SHP77 (cell line): ENCODE measurements around the gene ING1.
"Not testable (repeated sequence)": the region's sequence is repeated elsewhere in the genome, so short reads cannot be mapped to it uniquely, and the experiment has no call there.

ENCODE experiments used
- DNase-seq, 2 experiments: peaks; one replicate each; lab custom pipeline; 2025; lab: John Stamatoyannopoulos, UW

Gene ING1

GRCh38 chr13:110695774-110696173, 17.7 kb upstream of the ING1 start:
- not testable (repeated sequence) for DNase-seq

- DNase-seq: no peak
Observed at GRCh38 chr13:110696776-110697175, 16.7 kb upstream of the ING1 start.

GRCh38 chr13:110697842-110698241, 15.7 kb upstream of the ING1 start:
- no peak for DNase-seq

- DNase-seq: no peak
Observed at GRCh38 chr13:110698689-110699088, 14.8 kb upstream of the ING1 start.

GRCh38 chr13:110699148-110700145, 14.1 kb upstream of the ING1 start:
- DNase-seq: no peak

- no peak for DNase-seq
Observed at GRCh38 chr13:110700186-110700585, 13.3 kb upstream of the ING1 start.

- no peak for DNase-seq
Observed at GRCh38 chr13:110700641-110701040, 12.9 kb upstream of the ING1 start.

GRCh38 chr13:110701061-110701460, 12.4 kb upstream of the ING1 start:
- not testable (repeated sequence) for DNase-seq

- no peak for DNase-seq
Observed at GRCh38 chr13:110702089-110702488, 11.4 kb upstream of the ING1 start.

- DNase-seq: no peak
Observed at GRCh38 chr13:110702591-110703526, 10.6 kb upstream of the ING1 start.

GRCh38 chr13:110705356-110705825, 8.1 kb upstream of the ING1 start:
- no peak for DNase-seq

GRCh38 chr13:110705826-110706569, 7.5 kb upstream of the ING1 start, which contains the start of gene CARS2:
Gene CARS2 (minus strand): TSS chr13:110706116. CDS start chr13:110706093, 23 bp downstream.
- peak; percentile 98 to 99 for DNase-seq

GRCh38 chr13:110706570-110707372, 6.7 kb upstream of the ING1 start:
- DNase-seq: no peak

- peak; percentile 93 to 95 for DNase-seq
Observed at GRCh38 chr13:110712081-110712848, 1.2 kb upstream of the ING1 start.

- DNase-seq: peak; percentile 100
Observed at GRCh38 chr13:110712849-110713641, 455 bp upstream of the ING1 start.

GRCh38 chr13:110713981-110714796, 689 bp downstream of the ING1 start:
- peak in 1 of 2 experiments; percentile 49 for DNase-seq

GRCh38 chr13:110714797-110715394, 1.4 kb downstream of the ING1 start:
- peak; percentile 50 to 60 for DNase-seq
